Endothelial cell of umbilical vein (primary cell): ENCODE data around the gene TSACC. TPM values are rescaled to one million over a fixed set of nuclear protein-coding genes. Genes with fewer than 3 reads are reported as not detected.

Experiments used
- BruUV-seq: library from RNA; stranded (reverse); fragments of 400-500 nt; replicated peaks from 2 replicates; lab custom pipeline; 2021; lab: Mats Ljungman, UMichigan
- CTCF ChIA-PET: fragments of 300-600, 350-600 bp; sonication (Branson Sonifier 250); formaldehyde crosslinking; loops from one replicate; lab custom pipeline; 2021; ENCODE audit warnings: antibody characterized with exemption, inconsistent platforms; lab: Charles Lee
- POLR2A ChIA-PET: fragments of 300-600, 350-600 bp; sonication (Branson Sonifier 250); formaldehyde crosslinking; loops from one replicate; lab custom pipeline; 2021; ENCODE audit warnings: antibody characterized with exemption, inconsistent platforms; lab: Charles Lee
- DNase-seq: peaks from one replicate; pipeline ENCODE4 v3.0.0-alpha.2; 2011; ENCODE audit warnings: low read depth, low spot score
- FAIRE-seq: peaks from 2 replicates; lab custom pipeline; 2011; peaks lifted over from hg19 to GRCh38; lab: Jason Lieb, UNC
- H2AFZ ChIP-seq: 2 replicates; pipeline ENCODE4 v1.6.0; 2012; ENCODE audit warnings: low read depth, low read length, control low read depth, inconsistent platforms
- H3K27ac ChIP-seq: 2 replicates; pipeline ENCODE4 v1.5.1; 2011; ENCODE audit warnings: low read depth, mild to moderate bottlenecking, control low read depth, low read length, moderate library complexity; ENCODE audit not compliant: insufficient read depth
- H3K27me3 ChIP-seq, 2 experiments: 2 replicates each; pipeline versions ENCODE4 v1.6.0 to v1.6.1; 2011; ENCODE audit warnings: low read length in 2 of 2, mixed read lengths in 1 of 2; ENCODE audit not compliant: control insufficient read depth in 2 of 2, insufficient read depth in 2 of 2
- H3K36me3 ChIP-seq, 2 experiments: 2 replicates in 1 of 2; 3 replicates in 1 of 2; pipeline ENCODE4 v1.5.1; 2011; ENCODE audit warnings: low read length in 2 of 2, mild to moderate bottlenecking in 1 of 2, moderate library complexity in 1 of 2; ENCODE audit not compliant: control insufficient read depth in 2 of 2, insufficient read depth in 2 of 2; ENCODE audit errors: extremely low read depth in 1 of 2
- H3K4me1 ChIP-seq: 3 replicates; pipeline ENCODE4 v1.5.1; 2011; ENCODE audit warnings: mild to moderate bottlenecking, low read length; ENCODE audit not compliant: control insufficient read depth, insufficient read depth; ENCODE audit errors: extremely low read depth
- H3K4me2 ChIP-seq: 2 replicates; pipeline ENCODE4 v1.6.1; 2011; ENCODE audit warnings: low read length, control low read depth, mixed read lengths; ENCODE audit not compliant: insufficient read depth
- H3K4me3 ChIP-seq, 3 experiments: fragments of 200-600 bp in 1 of 3; sonication (generic), shearing (Covaris generic) in 1 of 3; replicated peaks in 1 of 3; 2 replicates each; pipeline ENCODE4 v1.5.1; 2011 to 2016; ENCODE audit warnings: control low read depth in 3 of 3, low read length in 3 of 3, mild to moderate bottlenecking in 2 of 3, inconsistent platforms in 1 of 3, low read depth in 1 of 3, moderate library complexity in 1 of 3; ENCODE audit not compliant: insufficient read depth in 1 of 3
- H3K79me2 ChIP-seq: 2 replicates; pipeline ENCODE4 v1.6.0; 2012; ENCODE audit warnings: low read length, inconsistent platforms; ENCODE audit not compliant: control insufficient read depth, insufficient read depth
- H3K9ac ChIP-seq: replicated peaks from 2 replicates; pipeline ENCODE3; 2011; ENCODE audit warnings: low read length, control low read depth; ENCODE audit not compliant: insufficient read depth; ENCODE audit errors: extremely low read depth
- H3K9me1 ChIP-seq: replicated peaks from 3 replicates; pipeline ENCODE4 v1.6.0; 2011; ENCODE audit warnings: mild to moderate bottlenecking, low read length; ENCODE audit not compliant: control insufficient read depth, insufficient read depth; ENCODE audit errors: extremely low read depth
- H3K9me3 ChIP-seq: replicated peaks from 2 replicates; pipeline ENCODE4 v1.5.1; 2012; ENCODE audit warnings: low read length, inconsistent platforms; ENCODE audit not compliant: control insufficient read depth, insufficient read depth
- H4K20me1 ChIP-seq: replicated peaks from 2 replicates; pipeline ENCODE3; 2011; ENCODE audit warnings: mild to moderate bottlenecking, low read length; ENCODE audit not compliant: control insufficient read depth, insufficient read depth; ENCODE audit errors: extremely low read depth
- CTCF ChIP-seq, 2 donors: IDR thresholded peaks; 1 replicate in 1 of 2; 2 replicates in 1 of 2; pipeline ENCODE4 v1.5.1; 2011; ENCODE audit warnings: low read length in 2 of 2, mild to moderate bottlenecking in 2 of 2, moderate library complexity in 2 of 2, control low read depth in 1 of 2, inconsistent platforms in 1 of 2, low read depth in 1 of 2; ENCODE audit not compliant: insufficient read depth in 1 of 2; ENCODE audit errors: extremely low read depth in 1 of 2
- EZH2 ChIP-seq: IDR thresholded peaks from 2 replicates; pipeline ENCODE4 v1.6.1; 2012; ENCODE audit warnings: borderline replicate concordance, low read depth, mild to moderate bottlenecking, moderate library complexity, low read length, inconsistent platforms; ENCODE audit not compliant: severe bottlenecking
- FOS ChIP-seq: IDR thresholded peaks from 2 replicates; pipeline ENCODE4 v1.6.1; 2011; ENCODE audit warnings: mild to moderate bottlenecking, low read length, moderate library complexity, borderline replicate concordance; ENCODE audit not compliant: insufficient read depth
- GATA2 ChIP-seq: IDR thresholded peaks from 2 replicates; pipeline ENCODE4 v1.7.0; 2011; ENCODE audit warnings: low read depth, mild to moderate bottlenecking, moderate library complexity, mixed read lengths, low read length; ENCODE audit not compliant: insufficient read length, insufficient read depth
- JUN ChIP-seq: IDR thresholded peaks from 2 replicates; pipeline ENCODE4 v1.6.1; 2011; ENCODE audit warnings: borderline replicate concordance, low read depth; ENCODE audit not compliant: insufficient read length, insufficient read depth
- MAX ChIP-seq: IDR thresholded peaks from 2 replicates; pipeline ENCODE4 v1.6.1; 2011; ENCODE audit not compliant: insufficient read depth, insufficient read length
- MYC ChIP-seq: IDR thresholded peaks from one replicate; pipeline ENCODE4 v1.6.1; 2011; ENCODE audit warnings: mild to moderate bottlenecking, low read depth, low read length
- POLR2A ChIP-seq: IDR thresholded peaks from 2 replicates; pipeline ENCODE4 v1.6.1; 2012; ENCODE audit warnings: low read depth, mild to moderate bottlenecking, control low read depth, low read length
- POLR2AphosphoS5 ChIP-seq: IDR thresholded peaks from 2 replicates; pipeline ENCODE4 v1.6.1; 2012; ENCODE audit warnings: low read depth, mild to moderate bottlenecking, control low read depth, low read length, moderate library complexity; ENCODE audit not compliant: insufficient read depth
- dilution Hi-C: fragments of 300-500 bp; cut with MboI; formaldehyde crosslinking; loops from one replicate; pipeline ENCODE4 v1.15.0; 2019; ENCODE audit warnings: low sequenced_read_pairs; ENCODE audit not compliant: extremely low pct_ligation_motif_present
- intact Hi-C: fragments of 100-400 bp; cut with micrococcal nuclease; formaldehyde crosslinking; loops from one replicate; pipeline ENCODE4 v1.10.0; 2022
- polyA plus RNA-seq, 4 experiments: library from polyadenylated mRNA; depleted of rRNA in 3 of 4; stranded (reverse) in 3 of 4; unstranded in 1 of 4; fragments of >200 nt; gene quantifications; 2 replicates each; pipeline versions ENCODE4 v1.2.1 to v1.2.3, GENCODE V29; 2011 to 2012; ENCODE audit warnings: missing spikeins in 1 of 4
- total RNA-seq: library from RNA; stranded (reverse); gene quantifications from 2 replicates; pipeline ENCODE4 v1.2.3, GENCODE V29; 2021

TSACC gene
- total and polyA plus RNA-seq, 2 donors (not counting 3 experiments of a cell fraction or from before 2014, with no cell fraction given), result 0.69 to 0.94 TPM

- no peak overlapping the region for H3K9ac ChIP-seq
- FAIRE-seq, result no peak
- no peak overlapping the region for H3K27ac ChIP-seq
- no TSS peak for BruUV-seq
- dilution Hi-C loops, result no loop called here
- no peaks in the 10 kb centered on the region for H4K20me1 ChIP-seq
- H3K4me1 ChIP-seq, result no peaks in the 10 kb centered on the region
- no peaks in the 10 kb centered on the region for H3K9me3 ChIP-seq
- ChIA-PET POLR2A (no interaction called here), CTCF (interaction anchor here (0.6 to 4.2 kb wide), 5 partner anchors 9 to 235 kb away, joined by 3 to 37 read pairs (median 4); no protein-coding TSS in a partner anchor)
- intact Hi-C loops, result no loop called here
- H2AFZ ChIP-seq, result no peak overlapping the region
- H3K4me3 ChIP-seq, result no peak overlapping the region
- no peak for DNase-seq
- TF ChIP-seq GATA2, result no peak
- TF ChIP-seq POLR2AphosphoS5, result no peak
- H3K9me1 ChIP-seq, result no peaks in the 10 kb centered on the region
- no peaks in the 10 kb centered on the region for H3K36me3 ChIP-seq
- no peaks in the 10 kb centered on the region for H3K79me2 ChIP-seq
- H3K27me3 ChIP-seq, result peaks cover under 1 to 4% of the 10 kb centered on the region in 2 experiments
- H3K4me2 ChIP-seq, result no peak overlapping the region
Observed at GRCh38 chr1:156376958-156377919, 38.9 kb downstream of the TSACC start.

- H4K20me1 ChIP-seq, result no peaks in the 10 kb centered on the region
- no peaks in the 10 kb centered on the region for H3K9me1 ChIP-seq
- no peak overlapping the region for H2AFZ ChIP-seq
- no peaks in the 10 kb centered on the region for H3K79me2 ChIP-seq
- no peak overlapping the region for H3K4me3 ChIP-seq
- H3K4me2 ChIP-seq, result no peak overlapping the region
- H3K27me3 ChIP-seq, result no peaks in the 10 kb centered on the region
- H3K9ac ChIP-seq, result no peak overlapping the region
- TF ChIP-seq POLR2A (no peak), MYC (no peak), MAX (no peak), GATA2 (no peak), POLR2AphosphoS5 (no peak), CTCF (IDR thresholded peaks at IDR 0.05; ENCODE audit: extremely low read depth in 1 of 2, insufficient read depth in 1 of 2, low read depth in 1 of 2, low read length in 2 of 2) (no peak), FOS (no peak), EZH2 (no peak), JUN (no peak)
- no TSS peak for BruUV-seq
- intact Hi-C loops (no loop called here), dilution Hi-C loops (no loop called here)
- H3K36me3 ChIP-seq, result no peaks in the 10 kb centered on the region
- no peak for FAIRE-seq
- no peak for DNase-seq
- H3K27ac ChIP-seq, result no peak overlapping the region
- no peaks in the 10 kb centered on the region for H3K9me3 ChIP-seq
- POLR2A ChIA-PET, result no interaction called here
- CTCF ChIA-PET, result interaction anchor here (0.5 to 4.2 kb wide), 5 partner anchors 8 to 1073 kb away, joined by 3 to 37 read pairs (median 4); no protein-coding TSS in a partner anchor
- H3K4me1 ChIP-seq, result no peaks in the 10 kb centered on the region
Observed at GRCh38 chr1:156378557-156378956, 40.2 kb downstream of the TSACC start.
